GM19395 (cell line): ENCODE measurements around the gene HOXA5.

Source experiments
- ATAC-seq: cut with Tn5 transposase; IDR thresholded peaks from one replicate; pipeline ENCODE4 v1.9.1; 2021; ENCODE audit warnings: mild to moderate bottlenecking, moderate library complexity; ENCODE audit not compliant: unreplicated experiment

The HOXA5 gene

DNA sequence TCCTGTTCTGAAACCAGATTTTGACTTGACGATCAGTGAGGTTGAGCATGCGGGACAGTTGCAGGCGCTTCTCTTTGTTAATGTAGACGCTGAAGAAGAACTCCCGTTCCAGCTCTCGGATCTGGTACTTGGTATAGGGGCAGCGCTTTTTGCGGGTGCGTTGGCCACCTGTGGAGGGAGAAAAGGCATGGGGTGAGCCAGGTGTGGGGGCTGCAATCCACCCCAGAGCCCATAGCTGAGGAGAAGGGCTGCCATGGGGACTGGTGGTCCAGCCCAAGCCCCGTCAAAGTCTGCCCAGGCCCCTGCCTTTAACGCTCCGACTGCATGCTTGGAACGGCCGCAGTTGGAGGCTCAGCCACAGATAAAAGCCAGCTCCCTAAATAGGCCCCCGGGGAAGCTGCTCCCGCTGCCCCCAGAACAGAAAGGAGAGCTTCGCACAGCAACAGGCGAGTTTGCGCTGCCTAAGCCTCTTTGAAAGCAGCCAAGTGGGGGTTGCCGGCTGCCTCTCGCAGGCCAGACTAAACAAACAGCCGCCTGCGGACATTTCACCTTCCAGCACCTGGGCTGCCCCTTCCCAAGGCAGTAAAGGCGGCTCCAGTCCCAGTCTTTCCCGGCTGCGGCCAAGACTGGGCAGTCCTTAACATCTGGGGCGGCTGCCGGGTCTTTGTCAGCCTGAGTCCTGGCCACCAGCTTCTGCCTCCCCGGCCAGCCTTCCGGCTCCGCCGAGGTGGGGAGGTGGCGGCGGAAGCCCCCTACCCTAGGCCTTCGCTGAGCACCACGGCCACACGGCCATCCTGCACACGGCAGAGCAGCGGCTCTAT lies 39.6 kb upstream of the HOXA5 start:
- no peak for ATAC-seq

GRCh38 chr7:27182285-27182841 lies 38.9 kb upstream of the HOXA5 start:
- no peak for ATAC-seq

DNA sequence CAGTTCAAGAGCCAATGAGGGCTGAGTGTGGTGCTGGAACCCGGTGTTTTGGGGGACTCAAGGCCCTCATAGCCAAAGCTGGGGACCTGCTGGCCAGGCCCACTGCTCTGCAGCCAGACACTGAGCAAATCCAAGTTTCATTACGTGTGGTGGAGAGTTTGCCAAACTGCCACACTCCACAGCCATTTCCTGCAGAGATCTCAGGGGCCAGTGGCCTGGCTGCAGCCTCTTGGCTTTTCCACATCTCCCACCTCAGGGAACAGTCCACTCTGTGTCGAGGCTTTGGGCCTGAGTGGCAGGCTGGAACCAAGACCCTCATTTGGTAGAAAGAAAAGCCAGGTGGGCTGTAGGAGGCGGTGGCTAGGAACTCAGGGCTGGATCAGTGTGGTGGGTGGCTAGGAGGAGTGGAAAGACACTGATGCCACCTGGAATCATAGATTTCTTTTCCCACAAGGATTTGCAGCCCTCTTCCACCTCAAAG lies 38.4 kb upstream of the HOXA5 start:
- ATAC-seq, result no peak

DNA sequence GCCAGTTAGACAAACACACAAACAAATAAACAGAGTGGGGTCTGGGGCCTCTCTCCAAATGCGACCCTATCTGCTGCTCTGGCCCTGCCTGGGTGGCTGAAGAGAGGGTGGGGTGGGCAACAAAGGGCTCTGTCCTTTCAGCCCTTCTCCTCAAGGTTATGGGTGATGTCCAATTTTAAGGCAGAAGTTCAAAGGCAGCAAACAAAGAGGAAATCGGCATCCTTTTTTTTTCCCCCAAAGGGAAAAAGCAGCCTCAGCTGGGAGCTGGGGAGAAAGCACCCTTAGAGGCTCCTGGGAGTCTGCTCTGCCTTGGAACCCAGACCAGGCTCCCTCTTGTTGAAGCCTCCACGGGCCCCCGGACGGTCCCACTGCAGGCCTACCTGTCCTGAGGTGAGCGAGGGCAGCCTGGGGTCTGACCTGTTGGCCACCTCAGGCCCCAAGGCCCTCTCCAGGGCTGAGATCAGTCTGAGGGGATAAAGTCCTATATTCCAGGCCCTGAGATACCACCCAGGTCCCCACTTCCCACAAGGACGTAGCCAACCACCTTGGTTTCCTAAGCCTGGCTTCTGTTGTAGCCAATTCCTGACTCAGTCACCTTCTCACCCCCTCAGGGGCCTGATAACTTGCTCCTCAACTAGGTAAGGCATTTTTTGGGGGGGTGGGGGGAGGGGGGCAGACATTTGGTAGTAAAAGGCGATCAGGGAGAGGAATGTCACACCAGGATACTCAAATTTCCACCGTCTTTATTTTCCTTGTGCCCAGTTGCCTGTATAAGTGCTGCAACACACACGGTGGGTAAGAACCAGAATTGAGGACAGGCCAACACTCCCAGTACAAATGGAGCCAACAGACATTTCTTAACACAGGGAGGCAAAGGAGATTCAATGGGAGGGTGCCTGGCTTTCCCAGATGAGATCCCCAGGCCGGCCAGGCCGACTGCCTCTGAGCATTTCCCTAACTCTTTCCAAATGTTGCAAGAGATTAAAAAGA lies 37.2 kb upstream of the HOXA5 start:
- ATAC-seq, result no peak

- no peak for ATAC-seq
Observed at GRCh38 chr7:27179503-27180430, 36.3 kb upstream of the HOXA5 start.

DNA sequence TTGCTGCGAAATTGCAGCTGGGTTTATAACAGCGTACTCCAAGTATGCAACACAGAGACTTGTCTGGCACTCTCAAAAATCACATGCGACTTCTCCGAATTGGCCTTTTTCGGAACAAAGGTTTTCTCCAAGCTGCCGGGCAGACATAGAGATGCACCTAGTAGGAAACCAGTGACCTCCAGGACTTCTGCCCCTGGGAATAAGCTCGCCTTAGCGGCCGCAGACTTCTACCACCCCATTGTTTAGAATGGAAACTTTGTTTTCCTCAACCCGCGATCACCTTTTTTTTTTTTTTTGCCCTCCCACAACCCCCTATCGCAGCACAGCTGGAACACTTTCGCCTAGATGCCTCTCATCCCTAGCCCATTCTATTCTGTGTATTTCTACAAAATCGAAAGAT lies 35.5 kb upstream of the HOXA5 start:
- ATAC-seq, result no peak

GRCh38 chr7:27178366-27178765 lies 34.9 kb upstream of the HOXA5 start:
- no peak for ATAC-seq

- no peak for ATAC-seq
Observed at GRCh38 chr7:27177795-27178320, 34.4 kb upstream of the HOXA5 start.

- no peak for ATAC-seq
Observed at GRCh38 chr7:27176962-27177794, 33.7 kb upstream of the HOXA5 start.

- ATAC-seq, result no peak
Observed at GRCh38 chr7:27176524-27176845, 33.0 kb upstream of the HOXA5 start.

DNA sequence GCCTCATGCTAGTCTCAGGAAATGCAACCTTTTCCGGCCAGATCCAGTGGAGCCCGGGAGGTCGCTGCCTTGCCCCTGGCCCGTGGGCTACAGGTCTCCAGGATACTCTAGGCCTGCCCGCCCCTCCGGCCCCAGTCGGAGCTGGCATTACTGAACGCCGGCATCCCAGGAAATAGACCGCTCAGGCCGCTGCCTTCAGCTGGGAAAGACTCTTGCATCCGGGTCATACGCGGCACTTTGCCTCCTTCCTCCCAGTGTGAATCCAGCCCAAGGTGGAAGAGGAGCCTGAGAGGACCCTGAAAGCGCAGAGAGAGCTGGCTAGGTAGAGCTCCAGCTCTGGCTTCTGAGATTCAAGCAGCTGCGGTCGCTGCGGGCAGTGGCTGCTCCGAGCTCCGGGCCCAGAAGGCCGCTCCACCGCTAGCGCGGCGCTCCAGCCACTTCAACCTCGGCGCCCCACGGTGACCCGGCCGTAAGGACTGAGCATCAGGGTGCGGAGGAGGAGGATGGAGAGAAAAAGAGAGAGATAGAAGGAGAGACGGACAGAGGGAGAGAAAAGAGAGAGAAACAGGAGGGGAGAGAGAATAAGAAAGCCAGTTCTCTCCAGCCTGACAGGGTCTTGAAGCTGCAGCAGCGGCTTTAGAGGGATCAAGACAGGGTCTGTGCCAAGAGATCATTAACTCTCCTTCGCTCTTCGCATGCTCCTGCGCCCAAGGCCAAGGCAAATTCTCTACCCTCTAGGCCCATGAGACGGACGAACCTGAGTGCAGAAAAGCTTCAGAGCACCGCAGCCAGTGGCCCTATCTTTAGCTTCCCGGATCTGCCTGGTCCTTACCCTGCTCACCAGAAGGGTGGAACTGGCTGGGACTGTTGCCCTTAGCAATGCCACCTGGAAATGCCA lies 32.4 kb upstream of the HOXA5 start:
- no peak for ATAC-seq

DNA sequence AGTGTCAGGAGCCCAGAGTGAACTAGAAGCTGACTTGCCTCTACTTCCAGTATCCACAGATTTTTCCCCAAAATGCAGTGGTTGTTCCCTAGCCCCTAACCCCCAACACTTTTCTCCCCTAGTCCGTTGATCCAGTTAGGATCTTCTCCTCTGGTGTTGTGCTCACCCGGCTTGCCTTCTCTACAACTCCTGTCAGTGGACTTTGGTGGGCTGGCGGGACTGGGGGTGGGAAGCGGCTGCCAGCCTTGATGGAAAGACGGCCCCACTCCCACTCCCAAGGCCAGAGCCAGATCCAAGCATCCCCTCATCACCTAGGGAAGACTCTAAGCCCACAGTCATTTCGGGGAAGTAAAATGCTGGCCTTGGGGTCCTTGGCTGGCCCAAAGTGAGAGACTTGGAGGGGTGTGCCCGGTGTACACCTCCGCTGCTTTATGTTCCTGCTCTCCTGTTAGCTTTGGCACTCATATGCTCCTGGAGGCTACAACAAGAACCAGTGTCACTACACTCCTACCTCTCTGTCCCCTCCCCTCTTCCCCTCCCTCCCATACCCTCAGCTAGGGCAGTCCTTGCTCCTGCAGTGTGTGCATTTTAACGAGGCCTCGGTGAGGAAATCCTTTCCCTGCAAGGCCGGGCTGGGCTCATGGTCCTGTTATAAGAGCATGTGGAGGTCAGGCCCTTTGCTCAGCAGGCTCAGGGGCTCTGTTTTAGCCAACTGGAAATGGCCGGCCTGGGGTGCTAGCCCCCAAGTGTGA lies 31.6 kb upstream of the HOXA5 start:
- no peak for ATAC-seq

DNA sequence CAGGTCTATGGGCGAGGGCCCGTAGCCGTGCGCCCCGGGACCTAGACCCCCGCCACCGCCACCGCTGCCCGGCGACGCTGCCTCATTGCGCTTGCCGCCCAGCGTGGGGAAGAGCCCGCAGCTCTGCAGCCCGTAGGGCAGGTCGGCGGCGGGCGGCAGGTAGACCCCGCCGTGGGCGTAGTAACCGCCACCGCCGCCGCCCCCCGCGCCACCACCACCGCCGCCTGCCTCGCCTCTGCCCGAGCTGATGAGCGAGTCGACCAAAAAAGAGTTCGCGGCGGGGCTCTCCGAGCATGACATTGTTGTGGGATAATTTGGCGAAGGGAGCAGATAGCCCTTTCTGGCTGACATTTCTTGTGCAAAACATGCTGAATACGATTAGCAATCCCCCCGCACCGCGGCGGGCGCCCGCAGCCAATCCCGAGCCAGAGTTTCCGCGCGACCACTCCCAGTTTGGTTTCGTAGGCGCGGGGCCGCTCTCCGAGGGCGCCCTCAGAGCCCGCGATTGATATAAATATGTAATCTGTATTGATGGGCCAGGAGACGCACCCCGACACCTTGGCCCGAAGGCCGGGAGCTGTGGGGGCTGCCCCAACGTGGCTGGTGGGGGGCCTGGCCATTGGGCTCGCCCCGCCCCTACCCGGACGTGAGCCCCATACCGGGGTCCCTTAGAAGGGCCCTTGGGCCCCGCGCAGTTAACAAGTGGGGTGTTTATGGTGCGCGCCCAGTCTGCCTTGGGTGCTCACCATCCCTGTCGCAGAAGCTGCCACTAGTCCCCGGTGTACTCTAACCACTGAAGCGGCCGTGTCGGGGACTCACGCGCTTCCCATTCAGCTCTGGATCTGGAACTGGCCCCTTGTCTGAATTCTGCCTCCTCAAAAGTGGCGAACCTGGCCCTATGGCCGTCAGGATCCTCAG lies 30.7 kb upstream of the HOXA5 start, which contains the start of gene HOXA10:
Gene HOXA10, minus strand, starts transcription at position 365 of the 918 bp plus-strand sequence. Its CDS starts 14 bp downstream, at position 351.
- ATAC-seq, result no peak

- no peak for ATAC-seq
Observed at GRCh38 chr7:27173511-27173955, 30.1 kb upstream of the HOXA5 start.

DNA sequence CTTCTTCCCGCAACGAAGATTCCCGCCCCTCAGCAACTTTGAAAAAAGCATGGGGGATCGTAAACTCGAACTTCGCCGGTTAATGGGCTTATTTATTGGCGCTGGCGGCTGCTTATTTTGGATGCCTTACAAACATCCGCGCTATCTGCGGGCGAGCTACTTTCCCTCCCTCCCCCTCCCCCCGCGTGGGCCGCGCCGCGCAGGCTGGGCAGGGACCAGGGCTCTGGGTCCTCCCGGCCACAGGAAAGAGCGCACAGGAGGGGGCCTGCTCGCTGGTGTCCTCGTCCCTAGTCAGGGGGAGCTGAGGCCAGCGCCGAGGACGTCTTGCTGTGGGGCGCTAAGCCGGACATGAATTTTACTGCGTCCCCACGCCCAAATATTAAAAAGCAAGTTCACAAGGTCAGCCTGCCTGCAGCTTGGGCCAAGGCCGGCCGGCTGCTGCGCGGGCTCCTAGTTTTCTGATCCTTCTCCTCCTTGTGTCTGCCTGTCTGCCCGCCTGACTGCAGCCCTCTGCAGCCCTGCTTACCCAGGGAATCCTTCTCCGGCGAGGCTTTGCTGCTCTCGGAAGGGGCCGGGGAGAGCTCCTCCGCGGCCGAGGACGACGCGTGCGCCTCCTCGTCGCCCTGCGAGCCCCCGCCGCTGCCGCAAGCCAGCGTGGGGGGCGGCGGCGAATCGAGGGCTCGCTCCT lies 29.5 kb upstream of the HOXA5 start:
- ATAC-seq, result no peak

DNA sequence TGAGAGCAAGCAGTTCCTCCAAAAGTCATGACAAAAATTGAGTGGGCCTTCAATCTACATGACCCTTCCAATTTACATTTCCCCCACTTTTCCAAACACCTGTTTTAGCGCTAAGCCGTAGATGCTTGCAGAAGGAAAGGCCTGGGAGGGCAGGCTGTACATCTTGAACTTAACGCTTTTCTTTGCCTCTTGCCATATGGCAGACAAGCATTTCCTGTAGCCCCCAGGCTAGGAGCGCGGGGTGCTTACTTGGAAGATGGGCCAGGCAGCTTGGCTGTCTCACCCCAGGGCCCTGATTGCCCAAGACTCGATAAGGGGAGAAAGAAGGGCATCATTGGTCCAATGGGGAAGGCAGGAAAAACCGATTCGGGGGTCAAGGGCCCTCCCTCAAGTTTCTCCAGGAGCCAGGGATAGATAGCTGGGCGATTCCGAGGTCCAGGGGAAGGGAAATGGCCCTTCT lies 28.9 kb upstream of the HOXA5 start:
- ATAC-seq, result no peak
